CD4-positive, alpha-beta T cell (primary cell): ENCODE measurements around the gene HLA-A. TPM values are rescaled to one million over a fixed set of nuclear protein-coding genes. Genes with fewer than 3 reads are reported as not detected.
A peak's percentile ranks its signal among the peaks of the same experiment; 100 is the strongest.

Experiments
- ATAC-seq: fragments of 200-7000 bp; cut with Tn5 transposase; one replicate; pipeline ENCODE4 v1.10.0; 2022; ENCODE audit warnings: mild to moderate bottlenecking; ENCODE audit not compliant: poor library complexity
- CTCF ChIA-PET: fragments of 350-600 bp; sonication (Branson Sonifier 250); formaldehyde crosslinking; loops from one replicate; lab custom pipeline; 2021; ENCODE audit warnings: antibody characterized with exemption, inconsistent platforms; lab: Charles Lee
- POLR2A ChIA-PET: fragments of 350-600 bp; sonication (Branson Sonifier 250); formaldehyde crosslinking; loops from one replicate; lab custom pipeline; 2021; ENCODE audit warnings: antibody characterized with exemption, inconsistent platforms; lab: Charles Lee
- DNase-seq, 14 experiments: peaks; one replicate each; pipeline ENCODE4 v3.0.0-alpha.2; 2013 to 2020; ENCODE audit warnings: mixed read lengths in 2 of 14
- H3K27ac ChIP-seq, 2 donors: one replicate each; pipeline versions ENCODE4 v1.5.1 to v1.7.0; 2013; ENCODE audit warnings: low read length in 2 of 2, low read depth in 1 of 2, mild to moderate bottlenecking in 1 of 2
- H3K27me3 ChIP-seq, 2 experiments: 1 replicate in 1 of 2; 2 replicates in 1 of 2; pipeline versions ENCODE4 v1.6.1 to v1.7.0; 2013; ENCODE audit warnings: low read length in 2 of 2, control low read depth in 1 of 2, mild to moderate bottlenecking in 1 of 2, moderate library complexity in 1 of 2; ENCODE audit not compliant: insufficient read depth in 2 of 2, control insufficient read depth in 1 of 2
- H3K36me3 ChIP-seq: one replicate; pipeline ENCODE4 v1.6.1; 2013; ENCODE audit warnings: low read length, control low read depth; ENCODE audit not compliant: insufficient read depth
- H3K4me1 ChIP-seq: one replicate; pipeline ENCODE4 v1.6.1; 2013; ENCODE audit warnings: low read length, control low read depth; ENCODE audit not compliant: insufficient read depth
- H3K4me3 ChIP-seq: one replicate; pipeline ENCODE4 v1.5.1; 2013; ENCODE audit warnings: mild to moderate bottlenecking, low read length, moderate library complexity
- H3K9me3 ChIP-seq, 2 experiments: 1 replicate in 1 of 2; 2 replicates in 1 of 2; pipeline versions ENCODE4 v1.6.1 to v1.7.0; 2013; ENCODE audit warnings: low read length in 2 of 2, mild to moderate bottlenecking in 2 of 2, control low read depth in 1 of 2, moderate library complexity in 1 of 2; ENCODE audit not compliant: control insufficient read depth in 1 of 2, insufficient read depth in 1 of 2
- H3K27ac Mint-ChIP-seq: one replicate; pipeline ENCODE4 v1.8.0; 2020; ENCODE audit warnings: mixed read lengths
- H3K27me3 Mint-ChIP-seq: one replicate; pipeline ENCODE4 v1.8.0; 2021; ENCODE audit warnings: mixed read lengths
- H3K36me3 Mint-ChIP-seq: one replicate; pipeline ENCODE4 v1.8.0; 2021; ENCODE audit warnings: low read depth, mixed read lengths
- H3K4me1 Mint-ChIP-seq: one replicate; pipeline ENCODE4 v1.8.0; 2021; ENCODE audit warnings: low read depth, mixed read lengths
- H3K4me3 Mint-ChIP-seq: one replicate; pipeline ENCODE4 v1.8.0; 2020; ENCODE audit warnings: mild to moderate bottlenecking, mixed read lengths
- H3K9me3 Mint-ChIP-seq: one replicate; pipeline ENCODE4 v1.8.0; 2020; ENCODE audit warnings: mixed read lengths
- intact Hi-C, 2 experiments: fragments of 100-400 bp; cut with DNase I in 1 of 2; cut with micrococcal nuclease in 1 of 2; formaldehyde crosslinking; loops; one replicate each; pipeline versions ENCODE4 v1.15.1 to v1.9.0; 2023 to 2025; cut with DNase I, micrococcal nuclease
- total RNA-seq, 174 experiments: library from RNA in 2 of 174; stranded (reverse) in 2 of 174; gene quantifications; one replicate each; pipeline ENCODE4 v1.2.3 and lab custom pipeline; 2021 to 2026
- TF ChIP-seq, protein P1 (sequence below): fragments of 200-600 bp; IDR thresholded peaks from one replicate; pipeline ENCODE4 v1.8.0; 2022; ENCODE audit warnings: antibody characterized with exemption, mild to moderate bottlenecking

The HLA-A gene
- total RNA-seq, 2 experiments from 2014 or later, result 1,767 to 1,801 TPM

DNA sequence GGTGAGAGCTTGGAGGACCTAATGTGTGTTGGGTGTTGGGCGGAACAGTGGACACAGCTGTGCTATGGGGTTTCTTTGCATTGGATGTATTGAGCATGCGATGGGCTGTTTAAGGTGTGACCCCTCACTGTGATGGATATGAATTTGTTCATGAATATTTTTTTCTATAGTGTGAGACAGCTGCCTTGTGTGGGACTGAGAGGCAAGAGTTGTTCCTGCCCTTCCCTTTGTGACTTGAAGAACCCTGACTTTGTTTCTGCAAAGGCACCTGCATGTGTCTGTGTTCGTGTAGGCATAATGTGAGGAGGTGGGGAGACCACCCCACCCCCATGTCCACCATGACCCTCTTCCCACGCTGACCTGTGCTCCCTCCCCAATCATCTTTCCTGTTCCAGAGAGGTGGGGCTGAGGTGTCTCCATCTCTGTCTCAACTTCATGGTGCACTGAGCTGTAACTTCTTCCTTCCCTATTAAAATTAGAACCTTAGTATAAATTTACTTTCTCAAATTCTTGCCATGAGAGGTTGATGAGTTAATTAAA lies 3.0 kb downstream of the HLA-A start:
- Histone ChIP-seq H3K27ac (no peak overlapping the region), H3K4me1 (peaks cover 73% of the 10 kb centered on the region), H3K36me3 (peaks cover 70% of the 10 kb centered on the region), H3K9me3 (no peaks in the 10 kb centered on the region), H3K27me3 (no peaks in the 10 kb centered on the region), H3K4me3 (peak overlapping the region; percentile 56)
- H3K4me1 Mint-ChIP-seq, result peaks cover 83% of the 10 kb centered on the region
- ATAC-seq (no peak), DNase-seq (peak in 3 of 14 experiments; percentile 39 to 43 (median 43))
- peak overlapping the region; percentile 97 for H3K4me3 Mint-ChIP-seq
- TF ChIP-seq, protein P1, sequence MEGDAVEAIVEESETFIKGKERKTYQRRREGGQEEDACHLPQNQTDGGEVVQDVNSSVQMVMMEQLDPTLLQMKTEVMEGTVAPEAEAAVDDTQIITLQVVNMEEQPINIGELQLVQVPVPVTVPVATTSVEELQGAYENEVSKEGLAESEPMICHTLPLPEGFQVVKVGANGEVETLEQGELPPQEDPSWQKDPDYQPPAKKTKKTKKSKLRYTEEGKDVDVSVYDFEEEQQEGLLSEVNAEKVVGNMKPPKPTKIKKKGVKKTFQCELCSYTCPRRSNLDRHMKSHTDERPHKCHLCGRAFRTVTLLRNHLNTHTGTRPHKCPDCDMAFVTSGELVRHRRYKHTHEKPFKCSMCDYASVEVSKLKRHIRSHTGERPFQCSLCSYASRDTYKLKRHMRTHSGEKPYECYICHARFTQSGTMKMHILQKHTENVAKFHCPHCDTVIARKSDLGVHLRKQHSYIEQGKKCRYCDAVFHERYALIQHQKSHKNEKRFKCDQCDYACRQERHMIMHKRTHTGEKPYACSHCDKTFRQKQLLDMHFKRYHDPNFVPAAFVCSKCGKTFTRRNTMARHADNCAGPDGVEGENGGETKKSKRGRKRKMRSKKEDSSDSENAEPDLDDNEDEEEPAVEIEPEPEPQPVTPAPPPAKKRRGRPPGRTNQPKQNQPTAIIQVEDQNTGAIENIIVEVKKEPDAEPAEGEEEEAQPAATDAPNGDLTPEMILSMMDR, result no peak
- peaks cover 4% of the 10 kb centered on the region for H3K27me3 Mint-ChIP-seq
- H3K9me3 Mint-ChIP-seq, result no peaks in the 10 kb centered on the region
- intact Hi-C loops, result loop anchor here in 1 of 2 experiments (10.0 kb wide), 1 partner anchor 119 kb away; the partner anchor contains the start of genes POLR1H and PPP1R11
- H3K36me3 Mint-ChIP-seq, result peaks cover 90% of the 10 kb centered on the region
- CTCF ChIA-PET, result interaction anchor here (0.6 to 0.9 kb wide), 2 partner anchors 21 to 295 kb away, joined by 3 read pairs; no protein-coding TSS in a partner anchor
- POLR2A ChIA-PET, result interaction anchor here (1.0 to 9.9 kb wide), 7 partner anchors 12 to 121 kb away, joined by 3 to 141 read pairs (median 5); partner anchors contain the start of gene PPP1R11
- peak overlapping the region; percentile 100 for H3K27ac Mint-ChIP-seq

DNA sequence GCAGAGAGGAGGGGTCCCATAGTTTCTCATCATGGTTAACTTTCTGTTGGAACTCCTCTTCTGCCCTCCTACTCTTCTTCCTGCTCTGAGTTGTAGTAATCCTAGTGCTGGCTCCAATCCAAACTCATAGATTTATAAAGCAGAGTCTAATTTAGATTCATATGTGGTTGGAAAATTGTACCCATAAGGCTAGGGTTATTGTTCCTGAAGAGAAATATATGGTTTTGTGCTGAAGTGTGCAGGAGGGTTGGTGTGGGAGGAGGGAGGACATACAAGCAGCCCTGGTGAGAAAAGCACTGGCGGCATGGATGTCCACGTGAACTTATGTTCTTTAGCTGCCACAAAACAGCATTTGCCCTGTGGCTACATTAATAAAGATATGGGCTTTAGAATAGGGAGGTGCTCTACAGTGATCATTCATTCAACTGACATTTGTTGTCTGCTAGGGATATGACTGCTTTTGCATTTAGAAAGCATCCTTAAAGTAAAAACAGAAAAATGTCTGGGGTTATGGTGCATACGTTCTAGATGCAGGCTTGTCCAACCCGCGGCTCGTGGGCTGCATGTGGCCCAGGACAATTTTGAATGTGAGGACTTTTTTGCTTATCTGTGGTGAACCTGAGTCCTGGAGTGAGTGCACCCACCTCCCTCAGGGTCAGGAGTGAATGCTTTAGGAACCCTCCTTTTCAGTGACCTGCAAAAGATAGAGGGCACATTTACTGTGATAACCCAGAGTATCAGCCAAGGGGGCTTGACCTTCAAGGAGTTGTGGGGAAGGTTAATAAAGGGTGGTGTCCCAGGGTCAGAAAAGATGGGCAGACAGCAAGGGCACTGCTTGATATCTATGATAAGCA lies 4.1 kb downstream of the HLA-A start:
- intact Hi-C loops, result loop anchor here in 1 of 2 experiments (10.0 kb wide), 1 partner anchor 118 kb away; the partner anchor contains the start of genes POLR1H and PPP1R11
- no peak overlapping the region for H3K27ac ChIP-seq
- POLR2A ChIA-PET, result interaction anchor here (1.0 to 9.9 kb wide), 6 partner anchors 9 to 120 kb away, joined by 3 to 141 read pairs (median 5); partner anchors contain the start of gene PPP1R11
- peaks cover 80% of the 10 kb centered on the region for H3K4me1 Mint-ChIP-seq
- no peaks in the 10 kb centered on the region for H3K9me3 Mint-ChIP-seq
- H3K27ac Mint-ChIP-seq, result peak overlapping the region; percentile 100
- TF ChIP-seq, protein P1, result no peak
- H3K27me3 ChIP-seq, result no peaks in the 10 kb centered on the region
- CTCF ChIA-PET, result interaction anchor here (1.5 to 2.3 kb wide), 2 partner anchors 19 to 21 kb away, joined by 4 to 5 read pairs; no protein-coding TSS in a partner anchor
- peak overlapping the region; percentile 56 for H3K4me3 ChIP-seq
- H3K4me3 Mint-ChIP-seq, result peak overlapping the region; percentile 97
- no peak for ATAC-seq
- peaks cover 4% of the 10 kb centered on the region for H3K27me3 Mint-ChIP-seq
- no peaks in the 10 kb centered on the region for H3K9me3 ChIP-seq
- peaks cover 63% of the 10 kb centered on the region for H3K4me1 ChIP-seq
- peaks cover 97% of the 10 kb centered on the region for H3K36me3 Mint-ChIP-seq
- H3K36me3 ChIP-seq, result peaks cover 70% of the 10 kb centered on the region
- peak in 3 of 14 experiments; percentile 35 to 56 (median 48) for DNase-seq
